RWPE1 (cell line): Measurements from ENCODE around the gene SPATA33.

ENCODE experiments used
- CTCF ChIA-PET: fragments of 350-600 bp; sonication (Branson Sonifier 250); formaldehyde crosslinking; extraction: SDS; loops from one replicate; lab custom pipeline; 2021; lab: Yijun Ruan, JAX
- POLR2A ChIA-PET: fragments of 400-600 bp; formaldehyde crosslinking; extraction: SDS; loops from one replicate; lab custom pipeline; 2020; ENCODE audit warnings: antibody characterized with exemption; ENCODE audit not compliant: low non-redundant PET; lab: Yijun Ruan, JAX
- DNase-seq: peaks from one replicate; pipeline ENCODE4 v3.0.0; 2012; ENCODE audit warnings: low spot score
- H3K27ac ChIP-seq: fragments of 450-650 bp; 2 replicates; pipeline ENCODE4 v1.5.1; 2017
- CTCF ChIP-seq: fragments of 450-650 bp; conservative IDR thresholded peaks from 2 replicates; pipeline ENCODE4 v1.5.1; 2017; ENCODE audit warnings: low read depth, mild to moderate bottlenecking

The SPATA33 gene

GRCh38 chr16:89717688-89718505, 60.3 kb downstream of the SPATA33 start:
- DNase-seq: no peak
- peak overlapping the region; percentile 97 for H3K27ac ChIP-seq
- ChIA-PET CTCF (interaction anchor here (0.7 to 2.0 kb wide), 2 partner anchors 12 to 17 kb away, joined by 3 to 5 read pairs; no protein-coding TSS in a partner anchor), POLR2A (no interaction called here)
- TF ChIP-seq CTCF: no peak
